CD1c-positive myeloid dendritic cell (primary cell): ENCODE measurements around the gene AMACR.
"Not testable (repeated sequence)": the region's sequence is repeated elsewhere in the genome, so short reads cannot be mapped to it uniquely, and the experiment has no call there.

Source experiments
- DNase-seq: peaks from one replicate; pipeline ENCODE4 v3.0.0-alpha.2; 2016; ENCODE audit errors: extremely low spot score

AMACR gene

GRCh38 chr5:34037726-34038125, 29.9 kb upstream of the AMACR start:
- no peak for DNase-seq

GRCh38 chr5:34035756-34036155, 27.9 kb upstream of the AMACR start:
- DNase-seq: peak; percentile 19

GRCh38 chr5:34034534-34035327, 26.9 kb upstream of the AMACR start:
- no peak for DNase-seq

GRCh38 chr5:34031966-34032365, 24.1 kb upstream of the AMACR start:
- DNase-seq: no peak

GRCh38 chr5:34031117-34031516, 23.3 kb upstream of the AMACR start:
- no peak for DNase-seq

- DNase-seq: not testable (repeated sequence)
Measured at GRCh38 chr5:34030585-34030984, 22.7 kb upstream of the AMACR start.

- no peak for DNase-seq
Measured at GRCh38 chr5:34030048-34030447, 22.2 kb upstream of the AMACR start.

- DNase-seq: no peak
Measured at GRCh38 chr5:34028349-34028748, 20.5 kb upstream of the AMACR start.

GRCh38 chr5:34026089-34026761, 18.4 kb upstream of the AMACR start:
- DNase-seq: no peak

GRCh38 chr5:34022121-34022705, 14.4 kb upstream of the AMACR start:
- DNase-seq: no peak

- no peak for DNase-seq
Measured at GRCh38 chr5:34021334-34021733, 13.5 kb upstream of the AMACR start.

GRCh38 chr5:34020726-34021125, 12.9 kb upstream of the AMACR start:
- DNase-seq: no peak

GRCh38 chr5:34017254-34017653, 9.4 kb upstream of the AMACR start:
- DNase-seq: no peak

- DNase-seq: no peak
Measured at GRCh38 chr5:34016750-34017149, 8.9 kb upstream of the AMACR start.

GRCh38 chr5:34016222-34016621, 8.4 kb upstream of the AMACR start:
- no peak for DNase-seq

- no peak for DNase-seq
Measured at GRCh38 chr5:34015120-34015822, 7.4 kb upstream of the AMACR start.

- DNase-seq: no peak
Measured at GRCh38 chr5:34014626-34015025, 6.8 kb upstream of the AMACR start.

GRCh38 chr5:34013547-34013946, 5.7 kb upstream of the AMACR start:
- DNase-seq: no peak

GRCh38 chr5:34012791-34013190, 4.9 kb upstream of the AMACR start:
- DNase-seq: no peak

GRCh38 chr5:34011536-34011935, 3.7 kb upstream of the AMACR start:
- DNase-seq: no peak

- not testable (repeated sequence) for DNase-seq
Measured at GRCh38 chr5:34010146-34010545, 2.3 kb upstream of the AMACR start.

- DNase-seq: no peak
Measured at GRCh38 chr5:34009610-34010009, 1.8 kb upstream of the AMACR start.
